BLaER1 treated with 17β-estradiol and CSF1 and Interleukin-3, amounts not matched to agents 10 nM and 100 nM (cell line): ENCODE measurements around the gene FTO.

Source experiments
- H3K27ac ChIP-seq, 11 experiments: shearing (Covaris generic); formaldehyde crosslinking; 2 replicates each; pipeline ENCODE4 v1.8.1; 2022
- H3K27me3 ChIP-seq, 11 experiments: shearing (Covaris generic); formaldehyde crosslinking; 2 replicates each; pipeline ENCODE4 v1.8.1; 2022
- H3K36me3 ChIP-seq, 11 experiments: shearing (Covaris generic); formaldehyde crosslinking; 2 replicates each; pipeline ENCODE4 v1.8.1; 2022
- H3K4me1 ChIP-seq, 10 experiments: shearing (Covaris generic); formaldehyde crosslinking; 2 replicates each; pipeline ENCODE4 v1.8.1; 2022
- H3K4me2 ChIP-seq, 11 experiments: shearing (Covaris generic); formaldehyde crosslinking; 2 replicates each; pipeline ENCODE4 v1.8.1; 2022
- H3K4me3 ChIP-seq, 10 experiments: shearing (Covaris generic); formaldehyde crosslinking; 2 replicates each; pipeline ENCODE4 v1.8.1; 2022
- H3K9ac ChIP-seq, 11 experiments: shearing (Covaris generic); formaldehyde crosslinking; 2 replicates each; pipeline ENCODE4 v1.8.1; 2022
- H3K9me3 ChIP-seq, 11 experiments: shearing (Covaris generic); formaldehyde crosslinking; replicated peaks in 1 of 11; 2 replicates each; pipeline ENCODE4 v1.8.1; 2022
- H4K20me1 ChIP-seq, 11 experiments: shearing (Covaris generic); formaldehyde crosslinking; 2 replicates each; pipeline ENCODE4 v1.8.1; 2022
- Cebpa-rat ChIP-seq, 11 experiments: shearing (Covaris generic); IDR thresholded peaks; 2 replicates each; pipeline ENCODE4 v1.8.1; 2022

The FTO gene

DNA sequence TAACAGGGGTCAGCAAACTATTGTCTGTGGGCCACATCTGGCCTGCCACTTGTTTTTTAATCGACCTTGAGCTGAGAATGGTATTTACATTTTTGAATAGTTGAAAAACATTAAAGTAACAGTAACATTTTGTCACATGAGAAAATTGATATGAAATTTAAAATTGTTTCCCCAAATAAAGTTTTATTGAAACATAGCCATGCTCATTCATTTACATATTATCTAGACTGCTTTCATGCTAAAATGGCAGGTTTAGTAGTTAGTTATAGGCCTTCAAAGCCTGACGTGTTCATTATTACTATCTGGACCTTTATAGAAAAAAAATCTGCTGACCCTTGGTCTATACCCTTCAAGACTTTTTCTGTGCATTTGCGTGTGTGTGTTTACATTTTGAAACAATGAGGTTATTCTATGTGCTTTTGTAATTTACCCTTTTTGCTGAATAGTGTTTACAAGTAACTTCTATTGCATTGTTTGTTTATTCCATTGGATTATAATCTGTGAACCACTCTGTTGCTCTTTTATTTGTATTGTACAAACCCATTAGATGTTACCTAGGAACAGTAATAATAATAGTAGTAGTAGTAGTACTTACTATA is 37.1 kb downstream of the FTO start:
- no peak overlapping the region for H3K9ac ChIP-seq
- TF ChIP-seq Cebpa-rat (IDR thresholded peaks at IDR 0.05), result no peak
- H3K9me3 ChIP-seq, result peaks cover 0 to 8% (median 0%) of the 10 kb centered on the region in 11 experiments; a peak in 5 of 22 replicates
- H3K27me3 ChIP-seq, result no peaks in the 10 kb centered on the region
- peaks cover 0 to 23% (median 0%) of the 10 kb centered on the region in 10 experiments; a peak in 5 of 20 replicates for H3K4me1 ChIP-seq
- H3K4me3 ChIP-seq, result no peak overlapping the region
- no peak overlapping the region for H3K27ac ChIP-seq
- H3K4me2 ChIP-seq, result no peak overlapping the region
- peaks cover 0 to 80% (median 10%) of the 10 kb centered on the region in 11 experiments; a peak in 13 of 22 replicates for H4K20me1 ChIP-seq
- peaks cover 0 to 8% (median 0%) of the 10 kb centered on the region in 11 experiments; a peak in 1 of 22 replicates for H3K36me3 ChIP-seq

DNA sequence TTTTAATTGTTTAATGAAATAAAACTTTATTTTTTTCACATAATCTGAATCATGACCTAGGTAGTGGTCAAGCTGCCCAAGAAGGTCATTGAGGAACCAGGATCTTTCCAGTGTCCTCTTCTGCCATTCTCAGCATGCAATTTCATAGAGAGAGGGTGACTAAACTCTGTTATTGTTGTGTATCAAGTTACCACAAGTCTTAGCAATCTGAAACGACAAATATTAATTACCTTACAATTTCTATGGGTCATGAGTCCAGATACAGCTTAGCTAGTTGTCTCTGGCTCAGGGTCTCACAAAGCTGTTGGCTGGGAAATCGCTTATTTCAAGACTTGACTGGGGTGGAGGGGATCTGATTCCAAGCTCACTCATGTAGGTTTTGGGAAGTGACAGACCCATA is 37.6 kb downstream of the FTO start:
- peaks cover 0 to 23% (median 0%) of the 10 kb centered on the region in 10 experiments; a peak in 5 of 20 replicates for H3K4me1 ChIP-seq
- TF ChIP-seq Cebpa-rat (IDR thresholded peaks at IDR 0.05), result no peak
- H3K9me3 ChIP-seq, result peaks cover 0 to 11% (median 0%) of the 10 kb centered on the region in 11 experiments; a peak in 5 of 22 replicates
- peaks cover 0 to 76% (median 11%) of the 10 kb centered on the region in 11 experiments; a peak in 13 of 22 replicates for H4K20me1 ChIP-seq
- no peak overlapping the region for H3K4me2 ChIP-seq
- no peak overlapping the region for H3K27ac ChIP-seq
- H3K9ac ChIP-seq, result no peak overlapping the region
- peaks cover 0 to 8% (median 0%) of the 10 kb centered on the region in 11 experiments; a peak in 1 of 22 replicates for H3K36me3 ChIP-seq
- no peaks in the 10 kb centered on the region for H3K27me3 ChIP-seq
- no peak overlapping the region for H3K4me3 ChIP-seq

DNA sequence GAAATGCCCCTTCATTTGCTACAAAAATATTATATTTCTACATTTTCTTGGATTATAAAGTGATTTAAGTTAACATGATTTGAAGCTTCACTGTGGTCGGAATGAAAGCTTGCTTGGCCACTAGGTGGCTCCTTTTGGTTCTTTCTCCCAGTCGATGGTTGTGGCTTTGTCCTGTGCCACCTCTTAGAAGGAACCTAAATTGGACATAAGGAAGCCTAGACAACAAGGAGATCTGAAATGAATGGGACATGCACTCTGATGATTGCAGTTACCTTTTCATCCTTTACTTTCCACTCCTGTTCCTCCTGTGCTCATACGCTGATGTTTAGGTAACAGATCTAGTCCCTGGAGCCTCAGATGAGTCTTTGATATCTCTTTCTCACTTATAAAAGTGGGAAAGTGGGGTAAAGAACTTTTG is 39.2 kb downstream of the FTO start:
- no peak overlapping the region for H3K4me3 ChIP-seq
- peaks cover 9 to 21% (median 12%) of the 10 kb centered on the region in 11 experiments; a peak in 20 of 22 replicates for H3K9me3 ChIP-seq
- no peak for TF ChIP-seq Cebpa-rat (IDR thresholded peaks at IDR 0.05)
- peaks cover 0 to 32% (median 0%) of the 10 kb centered on the region in 10 experiments; a peak in 6 of 20 replicates for H3K4me1 ChIP-seq
- H3K27me3 ChIP-seq, result no peaks in the 10 kb centered on the region
- peaks cover 0 to 60% (median 11%) of the 10 kb centered on the region in 11 experiments; a peak in 13 of 22 replicates for H4K20me1 ChIP-seq
- H3K4me2 ChIP-seq, result no peak overlapping the region
- peaks cover 0 to 7% (median 0%) of the 10 kb centered on the region in 11 experiments; a peak in 2 of 22 replicates for H3K36me3 ChIP-seq
- H3K27ac ChIP-seq, result no peak overlapping the region
- no peak overlapping the region for H3K9ac ChIP-seq

DNA sequence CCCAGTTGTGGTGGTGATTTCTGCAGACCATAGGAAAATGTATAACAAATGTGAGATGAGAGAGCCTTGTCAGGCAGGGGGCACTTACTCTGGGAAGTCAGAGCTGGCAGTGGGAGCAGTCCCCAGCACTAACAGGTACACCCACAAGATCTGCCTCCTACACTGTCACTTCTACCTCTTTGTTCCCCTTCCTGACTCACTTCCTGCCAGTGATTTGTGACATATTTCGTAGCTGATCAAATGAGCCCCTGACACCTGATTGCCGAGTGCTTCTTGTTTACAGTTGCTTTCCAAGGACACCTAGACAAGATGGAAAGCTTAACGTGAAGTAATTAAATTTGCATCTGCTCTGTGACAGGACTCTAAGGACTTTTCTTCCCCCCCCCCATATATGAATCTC is 40.5 kb downstream of the FTO start:
- no peak overlapping the region for H3K4me3 ChIP-seq
- H3K27me3 ChIP-seq, result no peaks in the 10 kb centered on the region
- peaks cover 0 to 32% (median 0%) of the 10 kb centered on the region in 10 experiments; a peak in 6 of 20 replicates for H3K4me1 ChIP-seq
- peaks cover 0 to 52% (median 11%) of the 10 kb centered on the region in 11 experiments; a peak in 12 of 22 replicates for H4K20me1 ChIP-seq
- H3K27ac ChIP-seq, result no peak overlapping the region
- peaks cover 0 to 7% (median 0%) of the 10 kb centered on the region in 11 experiments; a peak in 2 of 22 replicates for H3K36me3 ChIP-seq
- peak overlapping the region in 3 of 11 experiments; percentile 15 to 37 (median 20); a peak in 3 of 22 replicates for H3K4me2 ChIP-seq
- H3K9ac ChIP-seq, result no peak overlapping the region
- H3K9me3 ChIP-seq, result peaks cover 17 to 33% (median 20%) of the 10 kb centered on the region in 11 experiments; a peak in 21 of 22 replicates
- no peak for TF ChIP-seq Cebpa-rat (IDR thresholded peaks at IDR 0.05)

DNA sequence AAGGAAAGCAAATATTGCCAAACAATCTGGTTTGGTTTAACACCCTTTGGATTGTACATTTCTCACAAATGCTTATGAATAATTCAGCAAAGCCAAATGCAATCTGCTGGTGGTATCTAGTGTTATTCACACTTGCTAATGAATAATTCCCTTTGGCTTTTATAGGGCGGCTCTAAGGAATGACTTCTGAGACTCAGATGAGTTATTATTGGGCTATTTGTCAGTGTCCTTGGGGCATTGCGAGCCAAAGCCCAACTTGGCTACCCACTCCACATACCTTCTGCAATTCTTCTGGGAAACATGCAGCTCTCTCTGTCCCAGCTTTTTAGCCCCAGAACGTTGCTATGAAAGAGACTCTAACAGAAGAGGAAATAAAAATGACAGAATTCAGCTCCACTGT is 41.1 kb downstream of the FTO start:
- Histone ChIP-seq H3K9me3 (peaks cover 17 to 36% (median 20%) of the 10 kb centered on the region in 11 experiments; a peak in 21 of 22 replicates), H3K4me3 (no peak overlapping the region), H3K9ac (no peak overlapping the region), H3K36me3 (peaks cover 0 to 7% (median 0%) of the 10 kb centered on the region in 11 experiments; a peak in 2 of 22 replicates), H3K4me1 (peaks cover 0 to 32% (median 0%) of the 10 kb centered on the region in 10 experiments; a peak in 6 of 20 replicates), H3K27me3 (no peaks in the 10 kb centered on the region), H4K20me1 (peaks cover 0 to 50% (median 11%) of the 10 kb centered on the region in 11 experiments; a peak in 12 of 22 replicates), H3K27ac (no peak overlapping the region), H3K4me2 (no peak overlapping the region; a peak in 1 of 22 replicates)
- no peak for TF ChIP-seq Cebpa-rat (IDR thresholded peaks at IDR 0.05)

DNA sequence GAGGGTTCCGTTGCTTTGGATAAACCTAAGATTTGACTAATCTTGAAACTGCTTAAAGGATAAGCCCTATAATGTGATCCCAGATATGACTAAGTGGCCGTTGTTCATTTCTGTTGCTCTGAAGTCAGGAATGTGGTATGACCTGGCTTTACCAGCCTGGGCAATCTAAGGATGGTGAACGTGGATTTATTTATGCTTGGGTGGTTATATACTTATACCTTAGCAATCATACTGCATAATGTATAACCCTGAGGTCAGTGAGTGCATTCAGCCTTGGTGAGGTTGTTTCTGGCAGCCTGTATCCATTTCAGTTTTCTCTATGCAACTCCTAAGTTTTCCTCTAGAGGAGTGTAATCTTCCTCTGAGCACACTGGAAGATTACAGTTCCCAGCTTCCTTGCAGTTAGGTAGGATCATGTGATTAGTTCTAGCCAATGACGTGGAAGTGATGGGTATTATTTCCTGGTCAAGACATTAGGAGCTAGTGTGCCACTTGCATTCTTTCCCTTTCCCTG is 41.9 kb downstream of the FTO start:
- H3K4me2 ChIP-seq, result no peak overlapping the region
- H3K9ac ChIP-seq, result no peak overlapping the region
- no peak overlapping the region for H3K27ac ChIP-seq
- no peak overlapping the region for H3K4me3 ChIP-seq
- H3K27me3 ChIP-seq, result no peaks in the 10 kb centered on the region
- peaks cover 0 to 7% (median 0%) of the 10 kb centered on the region in 11 experiments; a peak in 2 of 22 replicates for H3K36me3 ChIP-seq
- H3K4me1 ChIP-seq, result peaks cover 0 to 32% (median 0%) of the 10 kb centered on the region in 10 experiments; a peak in 6 of 20 replicates
- H3K9me3 ChIP-seq, result peaks cover 17 to 36% (median 20%) of the 10 kb centered on the region in 11 experiments; a peak in 21 of 22 replicates
- no peak for TF ChIP-seq Cebpa-rat (IDR thresholded peaks at IDR 0.05)
- peaks cover 0 to 43% (median 11%) of the 10 kb centered on the region in 11 experiments; a peak in 11 of 22 replicates for H4K20me1 ChIP-seq

DNA sequence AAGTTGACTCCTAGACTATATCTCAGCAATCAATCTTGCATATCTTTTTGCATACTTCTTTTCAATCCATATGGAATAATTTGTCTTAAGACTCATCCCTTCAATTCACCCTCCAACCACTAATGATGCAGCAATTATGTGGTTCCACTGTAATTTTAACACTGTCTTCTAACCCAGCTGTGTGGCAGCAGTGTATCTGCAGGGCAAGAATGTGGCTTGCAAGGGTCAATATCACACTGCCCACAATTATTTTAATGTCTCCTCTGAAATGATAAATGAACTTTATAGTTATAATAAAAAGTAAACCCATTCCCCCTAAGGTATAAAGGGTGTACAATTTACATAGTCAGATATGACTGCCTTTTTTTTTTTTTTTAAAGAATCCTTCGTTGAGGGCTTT is 48.6 kb downstream of the FTO start:
- Histone ChIP-seq H3K27me3 (no peaks in the 10 kb centered on the region), H3K36me3 (peaks cover 0 to 7% (median 0%) of the 10 kb centered on the region in 11 experiments; a peak in 2 of 22 replicates), H3K9me3 (peaks cover 11 to 23% (median 14%) of the 10 kb centered on the region in 11 experiments; a peak in 21 of 22 replicates), H3K4me1 (peaks cover 0 to 14% (median 6%) of the 10 kb centered on the region in 10 experiments; a peak in 9 of 20 replicates), H3K4me3 (no peak overlapping the region), H4K20me1 (peaks cover 0 to 55% (median 22%) of the 10 kb centered on the region in 11 experiments; a peak in 13 of 22 replicates), H3K9ac (no peak overlapping the region), H3K4me2 (no peak overlapping the region), H3K27ac (no peak overlapping the region)
- no peak for TF ChIP-seq Cebpa-rat (IDR thresholded peaks at IDR 0.05)

DNA sequence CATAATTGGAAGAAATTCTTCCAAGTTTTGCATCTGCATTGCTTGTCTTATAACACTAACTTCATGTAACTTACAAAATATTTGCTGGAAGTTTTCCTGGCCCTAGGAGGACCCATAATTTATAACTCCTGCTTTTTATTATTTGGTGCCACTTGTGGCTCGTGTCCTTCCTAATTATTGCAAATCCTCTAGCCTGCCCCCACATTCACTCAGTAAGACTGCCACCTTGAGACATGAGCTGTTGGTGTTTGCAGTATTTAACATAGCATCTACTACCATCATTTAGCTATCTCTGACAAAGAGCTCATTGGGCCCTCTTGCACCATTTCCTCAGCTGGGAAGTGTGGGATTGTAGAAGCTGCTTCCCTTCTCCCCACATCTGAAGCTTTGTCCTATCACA is 49.5 kb downstream of the FTO start:
- H3K27ac ChIP-seq, result no peak overlapping the region
- no peak overlapping the region for H3K4me3 ChIP-seq
- H3K4me1 ChIP-seq, result peaks cover 0 to 14% (median 6%) of the 10 kb centered on the region in 10 experiments; a peak in 9 of 20 replicates
- H3K9ac ChIP-seq, result no peak overlapping the region
- H3K4me2 ChIP-seq, result no peak overlapping the region
- no peak for TF ChIP-seq Cebpa-rat (IDR thresholded peaks at IDR 0.05)
- peaks cover 4 to 16% (median 5%) of the 10 kb centered on the region in 11 experiments; a peak in 18 of 22 replicates for H3K9me3 ChIP-seq
- peaks cover 0 to 55% (median 24%) of the 10 kb centered on the region in 11 experiments; a peak in 13 of 22 replicates for H4K20me1 ChIP-seq
- H3K36me3 ChIP-seq, result peaks cover 0 to 5% (median 0%) of the 10 kb centered on the region in 11 experiments; a peak in 1 of 22 replicates
- H3K27me3 ChIP-seq, result no peaks in the 10 kb centered on the region
